Kasumi-1 (cell line): ENCODE results near the gene RELCH.

Source experiments
- DNase-seq, 2 experiments: peaks; one replicate each; lab custom pipeline; 2025; lab: John Stamatoyannopoulos, UW

The RELCH gene

GRCh38 chr18:62341473-62341872, 154.4 kb downstream of the RELCH start:
- DNase-seq, result no peak

GRCh38 chr18:62342884-62343283, 155.8 kb downstream of the RELCH start:
- no peak for DNase-seq

GRCh38 chr18:62343316-62343715, 156.3 kb downstream of the RELCH start:
- no peak for DNase-seq

GRCh38 chr18:62345909-62346308, 158.9 kb downstream of the RELCH start:
- no peak for DNase-seq

- DNase-seq, result no peak
These were observed 159.5 kb downstream of the RELCH start for GRCh38 chr18:62346333-62347088.

- DNase-seq, result no peak
These were observed 160.0 kb downstream of the RELCH start for GRCh38 chr18:62347089-62347506.

- no peak for DNase-seq
These were observed 161.4 kb downstream of the RELCH start for GRCh38 chr18:62348474-62348873.

- no peak for DNase-seq
These were observed 166.1 kb downstream of the RELCH start for GRCh38 chr18:62353170-62353569.

GRCh38 chr18:62354151-62354550, 167.1 kb downstream of the RELCH start:
- no peak for DNase-seq

GRCh38 chr18:62357079-62357719, 170.1 kb downstream of the RELCH start:
- no peak for DNase-seq
